PC-3 (cell line): Measurements from ENCODE around the gene TOM1L2. TPM values are rescaled to one million over a fixed set of nuclear protein-coding genes. Genes with fewer than 3 reads are reported as not detected.

Source experiments
- ATAC-seq: fragments of 200-7000 bp; cut with Tn5 transposase; 2 replicates; pipeline ENCODE4 v1.9.1; 2020; ENCODE audit warnings: mild to moderate bottlenecking, moderate library complexity
- BruUV-seq: library from RNA; stranded (reverse); fragments of 400-500 nt; replicated peaks from 2 replicates; lab custom pipeline; 2021; lab: Mats Ljungman, UMichigan
- CTCF ChIA-PET: fragments of 300-600 bp; sonication (Branson Sonifier 250); formaldehyde crosslinking; loops from one replicate; lab custom pipeline; 2022; ENCODE audit warnings: antibody characterized with exemption; lab: Charles Lee
- POLR2A ChIA-PET: fragments of 300-600 bp; sonication (Branson Sonifier 250); formaldehyde crosslinking; loops from one replicate; lab custom pipeline; 2022; ENCODE audit warnings: antibody characterized with exemption; ENCODE audit not compliant: unreplicated experiment; lab: Charles Lee
- DNase-seq: peaks from one replicate; pipeline ENCODE4 v3.0.0-alpha.2; 2015
- H2AFZ ChIP-seq: fragments of 300-600 bp; sonication (generic); 2 replicates; pipeline ENCODE4 v1.6.0; 2016; ENCODE audit warnings: antibody characterized with exemption, low read length
- H3F3A ChIP-seq: fragments of 300-600 bp; sonication (generic); one replicate; pipeline ENCODE4 v1.6.0; 2017; ENCODE audit warnings: antibody characterized with exemption, low read length, control low read depth, mild to moderate bottlenecking; ENCODE audit not compliant: unreplicated experiment
- H3K27ac ChIP-seq: fragments of 300-600 bp; sonication (generic); 2 replicates; pipeline ENCODE4 v1.5.1; 2016; ENCODE audit warnings: mild to moderate bottlenecking, low read length
- H3K27me3 ChIP-seq: fragments of 300-600 bp; sonication (generic); 2 replicates; pipeline ENCODE4 v1.6.1; 2016; ENCODE audit warnings: low read length, mixed read lengths
- H3K36me3 ChIP-seq: fragments of 300-600 bp; sonication (generic); 2 replicates; pipeline ENCODE4 v1.6.1; 2016; ENCODE audit warnings: low read depth, mixed run types, low read length, mixed read lengths
- H3K4me1 ChIP-seq: fragments of 300-600 bp; sonication (generic); 2 replicates; pipeline ENCODE4 v1.5.1; 2016; ENCODE audit warnings: low read length; ENCODE audit not compliant: insufficient read depth
- H3K4me2 ChIP-seq: fragments of 300-600 bp; sonication (generic); 2 replicates; pipeline ENCODE4 v1.6.0; 2016; ENCODE audit warnings: low read length
- H3K4me3 ChIP-seq: fragments of 300-600 bp; sonication (generic); 2 replicates; pipeline ENCODE4 v1.5.1; 2016; ENCODE audit warnings: mild to moderate bottlenecking, low read length, mixed read lengths
- H3K79me2 ChIP-seq: fragments of 300-600 bp; sonication (generic); 2 replicates; pipeline ENCODE4 v1.6.1; 2017; ENCODE audit warnings: low read length, mixed read lengths
- H3K9ac ChIP-seq: fragments of 300-600 bp; sonication (generic); 2 replicates; pipeline ENCODE4 v1.6.0; 2016; ENCODE audit warnings: mild to moderate bottlenecking, low read length
- H3K9me2 ChIP-seq: fragments of 300-600 bp; sonication (generic); replicated peaks from 2 replicates; pipeline ENCODE4 v1.6.1; 2016; ENCODE audit warnings: mixed run types, low read length, mixed read lengths
- H3K9me3 ChIP-seq: fragments of 300-600 bp; sonication (generic); 2 replicates; pipeline ENCODE4 v1.6.1; 2016; ENCODE audit warnings: low read length, mixed read lengths
- H4K20me1 ChIP-seq: fragments of 300-600 bp; sonication (generic); 2 replicates; pipeline ENCODE4 v1.6.1; 2016; ENCODE audit warnings: low read length, mixed read lengths
- EZH2 ChIP-seq: fragments of 300-600 bp; sonication (generic); IDR thresholded peaks from one replicate; pipeline ENCODE4 v1.6.1; 2017; ENCODE audit warnings: antibody characterized with exemption, mild to moderate bottlenecking, low read length; ENCODE audit not compliant: unreplicated experiment
- EZH2phosphoT487 ChIP-seq: fragments of 300-600 bp; sonication (generic); IDR thresholded peaks from 2 replicates; pipeline ENCODE4 v1.6.1; 2018; ENCODE audit warnings: mild to moderate bottlenecking, antibody characterized with exemption, low read length, borderline replicate concordance
- intact Hi-C: fragments of 100-400 bp; cut with micrococcal nuclease; formaldehyde crosslinking; loops from 2 replicates; pipeline ENCODE4 v1.9.0; 2023
- total RNA-seq: library from RNA; depleted of rRNA; stranded (reverse); fragments of >200 nt; gene quantifications from 2 replicates; pipeline ENCODE4 v1.2.3, GENCODE V29; 2014
- TF ChIP-seq, protein P1 (sequence below): fragments of 300-600 bp; sonication (generic); conservative IDR thresholded peaks from 2 replicates; pipeline ENCODE4 v1.5.1; 2017; ENCODE audit warnings: antibody characterized with exemption, low read depth, mild to moderate bottlenecking, low read length

TOM1L2 gene
- total RNA-seq, 1 experiment from 2014 or later = 53.3 TPM

GRCh38 chr17:17816240-17816814 is 155.9 kb downstream of the TOM1L2 start:
- POLR2A ChIA-PET = no interaction called here
- H3K79me2 ChIP-seq = peaks cover 15% of the 10 kb centered on the region

DNA sequence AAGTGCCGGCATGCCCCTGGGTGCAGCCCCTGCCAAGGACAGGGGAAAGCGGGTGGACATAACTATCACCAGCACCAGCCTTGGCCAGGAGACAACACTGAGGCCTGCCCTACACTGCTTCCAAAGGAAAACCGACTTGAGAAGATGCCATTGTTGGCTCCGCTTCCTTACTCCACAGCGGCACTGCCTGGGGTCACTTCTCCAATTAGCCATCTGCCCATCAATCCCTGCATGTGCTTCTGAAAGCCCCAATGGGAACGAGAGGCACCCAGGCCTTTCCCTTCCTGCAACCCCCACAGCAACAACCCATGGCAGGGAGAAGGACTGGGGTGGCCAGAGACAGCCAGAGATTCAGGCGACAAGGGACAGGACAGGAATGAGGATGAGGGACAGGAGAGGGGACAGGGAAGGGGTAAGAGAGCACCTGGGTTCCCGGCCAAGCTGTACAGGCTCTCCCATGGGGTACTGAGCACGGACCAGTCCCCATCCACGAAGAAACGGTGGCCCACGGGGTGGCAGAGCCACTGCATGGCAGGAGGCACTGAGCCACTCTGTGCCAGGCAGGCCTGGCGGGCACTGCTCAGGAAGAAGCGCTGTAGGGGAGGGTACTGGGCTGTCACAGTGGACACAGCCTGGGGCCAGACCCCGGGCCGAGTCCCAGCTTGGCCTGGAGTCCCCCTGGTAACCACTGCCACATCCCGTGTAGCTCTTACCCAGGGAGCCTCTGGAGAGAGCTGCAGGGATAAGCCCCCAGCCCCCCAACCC is 156.6 kb downstream of the TOM1L2 start:
- intact Hi-C loops = no loop called here
- H3K27ac ChIP-seq = no peak overlapping the region
- CTCF ChIA-PET = no interaction called here

More at GRCh38 chr17:17816240-17816814, 155.9 kb downstream of the TOM1L2 start:
- Histone ChIP-seq H3K4me2 (no peak overlapping the region), H3K27ac (no peak overlapping the region), H3K27me3 (no peaks in the 10 kb centered on the region), H3K9ac (no peak overlapping the region), H3K9me3 (no peaks in the 10 kb centered on the region), H3F3A (peaks cover 7% of the 10 kb centered on the region), H3K9me2 (no peaks in the 10 kb centered on the region), H3K4me1 (peaks cover 41% of the 10 kb centered on the region), H3K4me3 (no peak overlapping the region), H2AFZ (no peak overlapping the region), H3K36me3 (peaks cover 69% of the 10 kb centered on the region), H4K20me1 (peaks cover 26% of the 10 kb centered on the region; the same call in 1 of the 2 replicates)
- no peak for DNase-seq
- BruUV-seq = no TSS peak
- CTCF ChIA-PET = no interaction called here
- TF ChIP-seq, protein P1, sequence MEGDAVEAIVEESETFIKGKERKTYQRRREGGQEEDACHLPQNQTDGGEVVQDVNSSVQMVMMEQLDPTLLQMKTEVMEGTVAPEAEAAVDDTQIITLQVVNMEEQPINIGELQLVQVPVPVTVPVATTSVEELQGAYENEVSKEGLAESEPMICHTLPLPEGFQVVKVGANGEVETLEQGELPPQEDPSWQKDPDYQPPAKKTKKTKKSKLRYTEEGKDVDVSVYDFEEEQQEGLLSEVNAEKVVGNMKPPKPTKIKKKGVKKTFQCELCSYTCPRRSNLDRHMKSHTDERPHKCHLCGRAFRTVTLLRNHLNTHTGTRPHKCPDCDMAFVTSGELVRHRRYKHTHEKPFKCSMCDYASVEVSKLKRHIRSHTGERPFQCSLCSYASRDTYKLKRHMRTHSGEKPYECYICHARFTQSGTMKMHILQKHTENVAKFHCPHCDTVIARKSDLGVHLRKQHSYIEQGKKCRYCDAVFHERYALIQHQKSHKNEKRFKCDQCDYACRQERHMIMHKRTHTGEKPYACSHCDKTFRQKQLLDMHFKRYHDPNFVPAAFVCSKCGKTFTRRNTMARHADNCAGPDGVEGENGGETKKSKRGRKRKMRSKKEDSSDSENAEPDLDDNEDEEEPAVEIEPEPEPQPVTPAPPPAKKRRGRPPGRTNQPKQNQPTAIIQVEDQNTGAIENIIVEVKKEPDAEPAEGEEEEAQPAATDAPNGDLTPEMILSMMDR = no peak
- TF ChIP-seq EZH2 (no peak), EZH2phosphoT487 (no peak)
- ATAC-seq = no peak
- intact Hi-C loops = no loop called here

More for the DNA sequence above, 156.6 kb downstream of the TOM1L2 start:
- no peaks in the 10 kb centered on the region for H3K9me3 ChIP-seq
- POLR2A ChIA-PET = no interaction called here
- no peak overlapping the region for H3K9ac ChIP-seq
- peaks cover 7% of the 10 kb centered on the region for H3F3A ChIP-seq
- H3K4me2 ChIP-seq = no peak overlapping the region
- H3K36me3 ChIP-seq = peaks cover 73% of the 10 kb centered on the region
- peaks cover 8% of the 10 kb centered on the region for H3K79me2 ChIP-seq
- H2AFZ ChIP-seq = no peak overlapping the region
- H4K20me1 ChIP-seq = peaks cover 19% of the 10 kb centered on the region; the same call in 1 of the 2 replicates
- H3K4me1 ChIP-seq = peaks cover 34% of the 10 kb centered on the region
- H3K9me2 ChIP-seq = no peaks in the 10 kb centered on the region
- no peak overlapping the region for H3K4me3 ChIP-seq
- H3K27me3 ChIP-seq = no peaks in the 10 kb centered on the region
- DNase-seq (no peak), ATAC-seq (no peak)
- BruUV-seq = no TSS peak
- TF ChIP-seq EZH2 = no peak
- TF ChIP-seq, protein P1 = no peak
- no peak for TF ChIP-seq EZH2phosphoT487
